Measurements from ENCODE around the gene SCYGR1.
"Not testable (repeated sequence)": the region's sequence is repeated elsewhere in the genome, so short reads cannot be mapped to it uniquely, and the experiment has no call there.

SCYGR1 gene

DNA sequence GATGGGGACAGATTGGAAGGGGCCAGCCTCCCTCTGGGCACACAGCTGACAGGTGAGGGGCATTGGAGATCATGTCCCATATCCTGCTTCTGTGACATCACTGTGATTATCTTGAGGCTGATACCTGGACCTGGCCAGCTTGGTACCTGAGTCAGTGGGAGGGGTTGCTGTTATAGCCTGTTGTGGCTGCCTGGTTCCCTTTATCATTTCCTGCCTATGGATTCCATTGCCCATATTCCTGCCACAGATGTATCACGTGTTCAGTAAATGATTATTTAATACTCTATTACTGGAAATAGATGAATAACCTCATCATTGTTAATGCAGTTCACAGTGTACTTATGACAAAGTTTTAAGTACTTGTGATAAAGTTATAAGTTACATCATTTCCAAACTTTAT is 7.8 kb upstream of the SCYGR1 start:
- Histone ChIP-seq H3K36me3 (no peaks in the 10 kb centered on the region), H3K27ac (no peak overlapping the region), H3K27me3 (no peaks in the 10 kb centered on the region), H3K9me3 (replicated peaks in 1 of 11) (no peaks in the 10 kb centered on the region), H4K20me1 (no peaks in the 10 kb centered on the region), H3K9ac (no peak overlapping the region), H3K4me1 (peaks cover 0 to 63% (median 25%) of the 10 kb centered on the region in 10 experiments; a peak in 15 of 20 replicates), H3K4me3 (no peak overlapping the region), H3K4me2 (peak overlapping the region in 4 of 11 experiments; percentile 33 to 52 (median 46); a peak in 6 of 22 replicates)
- TF ChIP-seq Cebpa-rat (IDR thresholded peaks at IDR 0.05) = no peak

- Histone ChIP-seq H3K9ac (no peak overlapping the region), H3K4me3 (no peak overlapping the region), H3K4me1 (peaks cover 0 to 63% (median 24%) of the 10 kb centered on the region in 10 experiments; a peak in 15 of 20 replicates), H3K36me3 (no peaks in the 10 kb centered on the region), H3K4me2 (peak overlapping the region in 4 of 11 experiments; percentile 20 to 53 (median 40); a peak in 6 of 22 replicates), H3K27ac (no peak overlapping the region), H3K9me3 (replicated peaks in 1 of 11) (no peaks in the 10 kb centered on the region), H4K20me1 (no peaks in the 10 kb centered on the region), H3K27me3 (no peaks in the 10 kb centered on the region)
- TF ChIP-seq Cebpa-rat (IDR thresholded peaks at IDR 0.05) = no peak
These were observed 6.7 kb upstream of the SCYGR1 start for GRCh38 chr2:227394401-227394800.

GRCh38 chr2:227390468-227391256 is 2.9 kb upstream of the SCYGR1 start:
- no peaks in the 10 kb centered on the region for H3K27me3 ChIP-seq
- no peak overlapping the region for H3K4me2 ChIP-seq
- H3K9me3 ChIP-seq (replicated peaks in 1 of 11) = no peaks in the 10 kb centered on the region
- H4K20me1 ChIP-seq = no peaks in the 10 kb centered on the region
- H3K36me3 ChIP-seq = no peaks in the 10 kb centered on the region
- peaks cover 0 to 41% (median 8%) of the 10 kb centered on the region in 10 experiments; a peak in 11 of 20 replicates for H3K4me1 ChIP-seq
- no peak for TF ChIP-seq Cebpa-rat (IDR thresholded peaks at IDR 0.05)
- no peak overlapping the region for H3K9ac ChIP-seq
- H3K4me3 ChIP-seq = no peak overlapping the region
- no peak overlapping the region for H3K27ac ChIP-seq

DNA sequence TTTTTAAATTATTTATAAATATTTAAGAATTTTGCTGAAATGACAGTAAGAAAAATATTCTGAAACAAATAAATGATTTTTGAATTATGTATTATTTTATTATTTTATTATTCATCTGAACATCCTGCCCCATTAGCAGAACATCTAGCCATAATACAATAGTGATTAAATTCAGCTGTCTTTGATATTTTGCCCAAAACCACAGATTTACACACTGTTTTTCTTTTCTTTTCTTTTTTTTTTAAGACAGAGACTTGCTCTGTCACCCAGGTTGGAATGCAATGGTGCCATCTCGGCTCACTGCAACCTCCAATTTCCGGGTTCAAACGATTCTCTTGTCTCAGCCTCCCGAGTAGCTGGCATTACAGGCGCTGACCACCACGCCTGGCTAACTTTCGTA is 1.9 kb upstream of the SCYGR1 start:
- Histone ChIP-seq H3K27me3 (no peaks in the 10 kb centered on the region), H3K9me3 (replicated peaks in 1 of 11) (no peaks in the 10 kb centered on the region), H3K36me3 (no peaks in the 10 kb centered on the region), H3K4me3 (no peak overlapping the region), H3K4me1 (peaks cover 0 to 43% (median 9%) of the 10 kb centered on the region in 10 experiments; a peak in 11 of 20 replicates), H3K27ac (no peak overlapping the region), H4K20me1 (no peaks in the 10 kb centered on the region), H3K9ac (no peak overlapping the region), H3K4me2 (no peak overlapping the region)
- no peak for TF ChIP-seq Cebpa-rat (IDR thresholded peaks at IDR 0.05)

DNA sequence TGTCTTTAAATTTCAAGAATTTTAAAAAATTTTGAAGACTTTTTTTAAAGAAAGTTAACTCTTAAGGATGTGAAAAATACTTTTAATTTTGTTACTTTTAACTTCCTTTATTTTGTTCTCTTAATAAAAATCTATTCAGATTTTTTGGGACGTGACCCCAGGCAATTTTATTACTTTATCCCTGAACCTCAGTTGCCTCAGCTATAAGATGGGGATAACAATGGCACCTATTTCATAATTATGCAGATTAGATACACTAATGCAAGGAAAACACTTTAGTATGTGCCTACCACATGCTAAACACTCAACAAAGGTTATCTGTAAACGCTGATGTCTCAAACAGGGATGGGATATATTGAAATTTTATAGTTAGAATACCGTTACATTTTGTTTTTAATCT is 1.5 kb upstream of the SCYGR1 start:
- no peak overlapping the region for H3K27ac ChIP-seq
- peaks cover 0 to 42% (median 9%) of the 10 kb centered on the region in 10 experiments; a peak in 11 of 20 replicates for H3K4me1 ChIP-seq
- H3K9me3 ChIP-seq (replicated peaks in 1 of 11) = no peaks in the 10 kb centered on the region
- H3K4me3 ChIP-seq = no peak overlapping the region
- H3K27me3 ChIP-seq = no peaks in the 10 kb centered on the region
- TF ChIP-seq Cebpa-rat (IDR thresholded peaks at IDR 0.05) = no peak
- no peak overlapping the region for H3K4me2 ChIP-seq
- H4K20me1 ChIP-seq = no peaks in the 10 kb centered on the region
- H3K36me3 ChIP-seq = no peaks in the 10 kb centered on the region
- H3K9ac ChIP-seq = no peak overlapping the region

DNA sequence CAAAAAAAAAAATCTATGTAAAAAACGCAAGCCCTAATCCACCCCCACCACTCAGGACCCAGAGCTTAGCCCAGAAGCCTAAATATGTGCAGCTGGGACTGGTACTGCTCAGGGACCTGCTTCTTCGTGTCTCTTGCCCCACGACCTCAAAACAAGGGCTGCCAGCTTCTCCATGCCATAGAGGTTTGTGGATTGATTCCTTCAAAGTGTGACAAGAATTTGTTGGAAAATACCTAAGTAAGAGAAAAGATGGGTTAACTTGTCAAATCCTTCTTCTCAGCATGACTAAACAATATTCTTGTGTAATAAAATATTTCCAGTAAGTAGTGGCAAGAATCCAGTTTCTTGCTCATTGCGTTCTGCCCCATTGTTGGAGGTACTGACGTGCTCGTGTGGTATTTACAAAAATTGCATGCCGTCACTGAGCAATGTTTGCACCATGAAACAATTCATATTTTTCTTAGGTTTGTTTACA is 825 bp upstream of the SCYGR1 start:
- Histone ChIP-seq H3K36me3 (no peaks in the 10 kb centered on the region), H3K4me3 (no peak overlapping the region), H3K4me1 (peaks cover 0 to 40% (median 9%) of the 10 kb centered on the region in 10 experiments; a peak in 11 of 20 replicates), H3K9me3 (replicated peaks in 1 of 11) (no peaks in the 10 kb centered on the region), H3K27me3 (no peaks in the 10 kb centered on the region), H3K4me2 (no peak overlapping the region), H3K9ac (no peak overlapping the region), H3K27ac (no peak overlapping the region), H4K20me1 (no peaks in the 10 kb centered on the region)
- no peak for TF ChIP-seq Cebpa-rat (IDR thresholded peaks at IDR 0.05)

- no peak overlapping the region for H3K9ac ChIP-seq
- no peaks in the 10 kb centered on the region for H4K20me1 ChIP-seq
- H3K36me3 ChIP-seq = no peaks in the 10 kb centered on the region
- H3K4me2 ChIP-seq = no peak overlapping the region; a peak in 1 of 22 replicates
- no peak for TF ChIP-seq Cebpa-rat (IDR thresholded peaks at IDR 0.05)
- no peaks in the 10 kb centered on the region for H3K27me3 ChIP-seq
- H3K9me3 ChIP-seq (replicated peaks in 1 of 11) = peaks cover 0 to 9% (median 0%) of the 10 kb centered on the region in 11 experiments; a peak in 3 of 22 replicates
- H3K4me1 ChIP-seq = peaks cover 0 to 40% (median 9%) of the 10 kb centered on the region in 10 experiments; a peak in 11 of 20 replicates
- H3K4me3 ChIP-seq = no peak overlapping the region
- no peak overlapping the region for H3K27ac ChIP-seq
These were observed 1.1 kb downstream of the SCYGR1 start for GRCh38 chr2:227386630-227387029.

DNA sequence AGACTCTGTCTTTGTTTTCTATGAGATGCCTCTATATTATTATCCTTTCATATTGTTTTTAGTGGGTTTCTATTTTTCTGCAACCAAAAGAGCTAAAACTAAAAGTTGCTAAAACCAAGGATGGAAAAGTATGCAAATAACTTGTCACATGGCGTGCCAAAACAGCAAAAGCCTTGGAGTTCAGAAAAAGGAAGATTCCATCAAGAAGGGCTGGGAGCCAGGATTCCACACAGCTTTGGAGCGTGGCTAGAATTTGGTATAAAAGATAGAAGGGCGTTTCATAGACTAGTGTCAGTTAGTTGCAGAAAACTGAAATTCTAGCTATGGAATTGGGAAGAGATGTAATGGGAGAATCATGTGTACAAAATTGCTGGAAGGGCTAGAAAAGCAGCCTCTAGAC is 4.1 kb downstream of the SCYGR1 start:
- no peak for TF ChIP-seq Cebpa-rat (IDR thresholded peaks at IDR 0.05)

DNA sequence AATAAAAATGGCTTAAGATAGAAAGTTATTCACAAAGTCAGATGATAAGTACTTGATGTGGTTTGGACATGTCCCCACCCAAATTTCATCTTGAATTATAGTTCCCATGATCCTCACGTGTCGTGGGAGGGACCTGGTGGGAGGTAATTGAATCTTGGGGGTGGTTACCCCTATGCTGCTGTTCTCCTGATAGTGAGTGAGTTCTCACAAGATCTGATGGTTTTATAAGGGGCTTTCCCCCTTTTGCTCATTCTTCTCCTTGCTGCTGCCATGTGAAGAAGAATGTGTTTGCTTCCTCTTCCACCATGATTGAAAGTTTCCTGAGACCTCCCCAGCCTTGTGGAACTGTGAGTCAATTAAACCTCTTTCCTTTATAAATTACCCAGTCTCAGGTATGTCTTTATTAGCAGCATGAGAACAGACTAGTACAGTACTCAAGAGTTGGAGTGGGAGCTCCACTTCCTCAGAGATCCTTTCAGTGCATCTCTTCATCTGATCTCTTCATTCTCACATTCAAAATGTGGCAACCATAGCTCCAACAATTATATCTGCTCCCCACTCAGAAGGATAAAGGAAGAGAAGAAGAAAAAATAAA is 5.4 kb downstream of the SCYGR1 start:
- H3K27ac ChIP-seq; H3K27me3 ChIP-seq; H3K9me3 ChIP-seq (replicated peaks in 1 of 11); H3K36me3 ChIP-seq; H3K4me3 ChIP-seq; H3K9ac ChIP-seq; H4K20me1 ChIP-seq: not testable (repeated sequence)
- Histone ChIP-seq H3K4me1 (peaks cover 0 to 53% (median 6%) of the 10 kb centered on the region in 10 experiments; a peak in 11 of 20 replicates), H3K4me2 (peak overlapping the region in 1 of 11 experiments; percentile 41; a peak in 2 of 22 replicates)

More for the DNA sequence above, 4.1 kb downstream of the SCYGR1 start:
- Histone ChIP-seq H4K20me1 (no peaks in the 10 kb centered on the region), H3K27me3 (no peaks in the 10 kb centered on the region), H3K27ac (no peak overlapping the region), H3K9me3 (replicated peaks in 1 of 11) (peaks cover 0 to 9% (median 0%) of the 10 kb centered on the region in 11 experiments; a peak in 3 of 22 replicates), H3K9ac (no peak overlapping the region), H3K36me3 (no peaks in the 10 kb centered on the region), H3K4me2 (peak overlapping the region in 2 of 11 experiments; percentile 6 to 33; a peak in 3 of 22 replicates), H3K4me3 (no peak overlapping the region), H3K4me1 (peaks cover 0 to 40% (median 9%) of the 10 kb centered on the region in 10 experiments; a peak in 11 of 20 replicates)
